ENCODE data around the gene LRBA. TPM values are rescaled to one million over a fixed set of nuclear protein-coding genes. Genes with fewer than 3 reads are reported as not detected.
"Not testable (repeated sequence)": the region's sequence is repeated elsewhere in the genome, so short reads cannot be mapped to it uniquely, and the experiment has no call there.

LRBA gene
- total RNA-seq, 4 donors from 2014 or later: 28.0 to 51.5 (median 30.9) TPM

DNA sequence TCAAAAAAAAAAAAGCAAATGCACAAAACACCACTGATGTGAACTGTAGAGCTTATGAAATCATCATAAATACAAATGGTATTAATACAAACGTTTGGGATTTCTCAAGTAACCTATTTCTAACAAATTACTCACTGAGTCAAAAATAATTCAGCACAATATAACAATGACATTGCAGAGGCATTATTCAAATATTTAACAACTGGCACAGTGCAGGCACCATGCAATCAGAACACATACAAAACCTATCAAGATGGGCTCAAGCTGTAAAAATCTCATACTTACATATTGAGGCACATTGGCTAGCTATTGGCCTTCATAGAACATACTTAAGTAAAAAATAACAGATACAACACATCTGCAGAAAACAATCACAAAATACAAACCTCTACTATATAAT is 81.1 kb downstream of the LRBA start:
- DNase-seq (ENCODE audit: low spot score) (no peak), ATAC-seq (ENCODE audit: low FRiP score) (no peak)
- TF ChIP-seq, protein P1, sequence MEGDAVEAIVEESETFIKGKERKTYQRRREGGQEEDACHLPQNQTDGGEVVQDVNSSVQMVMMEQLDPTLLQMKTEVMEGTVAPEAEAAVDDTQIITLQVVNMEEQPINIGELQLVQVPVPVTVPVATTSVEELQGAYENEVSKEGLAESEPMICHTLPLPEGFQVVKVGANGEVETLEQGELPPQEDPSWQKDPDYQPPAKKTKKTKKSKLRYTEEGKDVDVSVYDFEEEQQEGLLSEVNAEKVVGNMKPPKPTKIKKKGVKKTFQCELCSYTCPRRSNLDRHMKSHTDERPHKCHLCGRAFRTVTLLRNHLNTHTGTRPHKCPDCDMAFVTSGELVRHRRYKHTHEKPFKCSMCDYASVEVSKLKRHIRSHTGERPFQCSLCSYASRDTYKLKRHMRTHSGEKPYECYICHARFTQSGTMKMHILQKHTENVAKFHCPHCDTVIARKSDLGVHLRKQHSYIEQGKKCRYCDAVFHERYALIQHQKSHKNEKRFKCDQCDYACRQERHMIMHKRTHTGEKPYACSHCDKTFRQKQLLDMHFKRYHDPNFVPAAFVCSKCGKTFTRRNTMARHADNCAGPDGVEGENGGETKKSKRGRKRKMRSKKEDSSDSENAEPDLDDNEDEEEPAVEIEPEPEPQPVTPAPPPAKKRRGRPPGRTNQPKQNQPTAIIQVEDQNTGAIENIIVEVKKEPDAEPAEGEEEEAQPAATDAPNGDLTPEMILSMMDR (IDR thresholded peaks at IDR 0.05): no peak

- no peak for DNase-seq (ENCODE audit: low spot score)
- no peak for ATAC-seq (ENCODE audit: low FRiP score)
- TF ChIP-seq, protein P1 (IDR thresholded peaks at IDR 0.05): no peak
These were observed 83.3 kb downstream of the LRBA start for GRCh38 chr4:150931796-150932195.

GRCh38 chr4:150931005-150931404 is 84.1 kb downstream of the LRBA start:
- ATAC-seq (ENCODE audit: low FRiP score) (no peak), DNase-seq (ENCODE audit: low spot score) (no peak)

GRCh38 chr4:150923945-150924344 is 91.1 kb downstream of the LRBA start:
- ATAC-seq (ENCODE audit: low FRiP score): no peak

More at GRCh38 chr4:150931005-150931404, 84.1 kb downstream of the LRBA start:
- TF ChIP-seq, protein P1 (IDR thresholded peaks at IDR 0.05): no peak

DNA sequence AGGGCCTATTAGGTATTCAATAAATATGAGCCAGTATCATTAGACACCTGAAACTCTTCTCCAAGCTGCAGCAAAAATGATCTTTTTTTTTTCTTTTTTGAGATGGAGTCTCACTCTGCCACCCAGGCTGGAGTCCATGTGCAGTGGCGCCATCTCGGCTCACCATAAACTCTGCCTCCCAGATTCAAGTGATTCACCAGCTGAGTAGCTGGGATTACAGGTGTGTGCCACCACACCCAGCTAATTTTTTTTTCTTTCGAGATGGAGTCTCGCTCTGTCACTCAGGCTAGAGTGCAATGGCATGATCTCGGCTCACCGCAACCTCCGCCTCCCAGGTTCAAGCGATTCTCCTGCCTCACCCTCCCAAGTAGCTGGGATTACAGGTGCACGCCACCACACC is 93.6 kb downstream of the LRBA start:
- DNase-seq (ENCODE audit: low spot score); ATAC-seq (ENCODE audit: low FRiP score): not testable (repeated sequence)

More at GRCh38 chr4:150923945-150924344, 91.1 kb downstream of the LRBA start:
- TF ChIP-seq, protein P1 (IDR thresholded peaks at IDR 0.05): no peak
- no peak for DNase-seq (ENCODE audit: low spot score)

DNA sequence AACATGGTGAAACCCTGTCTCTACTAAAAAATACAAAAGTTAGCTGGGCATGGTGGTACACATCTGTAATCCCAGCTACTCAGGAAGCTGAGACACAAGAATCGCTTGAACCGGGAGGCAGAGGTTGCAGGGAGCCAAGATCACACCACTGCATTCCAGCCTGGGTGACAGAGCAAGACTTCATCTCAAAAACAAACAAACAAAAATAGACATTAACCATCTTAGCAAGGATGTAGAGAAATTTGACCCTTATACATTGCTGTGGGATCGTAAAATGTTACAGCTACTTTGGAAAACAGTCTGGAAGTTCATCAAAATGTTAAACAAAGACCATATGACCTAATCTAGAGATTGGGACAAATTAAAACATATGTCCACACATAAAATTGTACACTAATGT is 96.5 kb downstream of the LRBA start:
- not testable (repeated sequence) for DNase-seq (ENCODE audit: low spot score); ATAC-seq (ENCODE audit: low FRiP score)

DNA sequence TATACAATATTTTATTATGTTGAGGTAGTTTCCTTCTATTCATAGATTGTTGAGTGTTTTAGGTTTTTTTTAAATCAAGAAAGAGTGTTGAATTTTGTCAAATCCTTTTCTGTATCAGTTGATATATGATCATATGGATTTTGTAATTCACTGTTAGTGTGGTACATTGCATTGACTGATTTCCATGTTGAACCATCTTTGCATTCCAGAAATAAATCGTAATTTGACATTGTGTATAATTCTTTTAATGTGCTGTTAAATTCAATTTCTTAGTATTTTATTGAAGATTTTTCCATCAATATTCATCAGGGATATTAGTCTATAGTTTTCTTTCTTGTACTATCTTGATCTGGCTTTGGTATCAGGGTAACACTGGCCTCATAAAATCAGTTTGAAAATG is 103.8 kb downstream of the LRBA start:
- DNase-seq (ENCODE audit: low spot score) (no peak), ATAC-seq (ENCODE audit: low FRiP score) (no peak)
- TF ChIP-seq, protein P1 (IDR thresholded peaks at IDR 0.05): no peak

DNA sequence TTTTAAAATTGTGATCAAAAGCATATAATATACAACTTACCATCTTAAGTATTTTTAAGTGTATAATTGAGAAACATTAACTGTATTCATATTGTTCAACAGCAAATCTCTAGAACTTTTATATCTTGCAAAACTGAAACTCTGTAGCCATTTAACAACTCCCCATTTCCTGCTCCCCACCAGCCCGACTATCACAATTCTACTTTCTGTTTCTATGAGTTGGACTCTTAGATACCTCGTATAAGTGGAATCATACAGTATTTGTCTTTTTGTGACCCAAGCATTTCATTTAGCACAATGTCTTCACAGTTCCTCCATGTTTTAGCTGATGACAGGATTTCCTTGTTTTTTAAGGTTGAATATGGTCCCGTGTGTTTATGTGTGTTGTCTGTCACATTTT is 106.0 kb downstream of the LRBA start:
- DNase-seq (ENCODE audit: low spot score) (no peak), ATAC-seq (ENCODE audit: low FRiP score) (no peak)
- TF ChIP-seq, protein P1 (IDR thresholded peaks at IDR 0.05): no peak
